ENCODE data around the gene WFIKKN2.

DNA sequence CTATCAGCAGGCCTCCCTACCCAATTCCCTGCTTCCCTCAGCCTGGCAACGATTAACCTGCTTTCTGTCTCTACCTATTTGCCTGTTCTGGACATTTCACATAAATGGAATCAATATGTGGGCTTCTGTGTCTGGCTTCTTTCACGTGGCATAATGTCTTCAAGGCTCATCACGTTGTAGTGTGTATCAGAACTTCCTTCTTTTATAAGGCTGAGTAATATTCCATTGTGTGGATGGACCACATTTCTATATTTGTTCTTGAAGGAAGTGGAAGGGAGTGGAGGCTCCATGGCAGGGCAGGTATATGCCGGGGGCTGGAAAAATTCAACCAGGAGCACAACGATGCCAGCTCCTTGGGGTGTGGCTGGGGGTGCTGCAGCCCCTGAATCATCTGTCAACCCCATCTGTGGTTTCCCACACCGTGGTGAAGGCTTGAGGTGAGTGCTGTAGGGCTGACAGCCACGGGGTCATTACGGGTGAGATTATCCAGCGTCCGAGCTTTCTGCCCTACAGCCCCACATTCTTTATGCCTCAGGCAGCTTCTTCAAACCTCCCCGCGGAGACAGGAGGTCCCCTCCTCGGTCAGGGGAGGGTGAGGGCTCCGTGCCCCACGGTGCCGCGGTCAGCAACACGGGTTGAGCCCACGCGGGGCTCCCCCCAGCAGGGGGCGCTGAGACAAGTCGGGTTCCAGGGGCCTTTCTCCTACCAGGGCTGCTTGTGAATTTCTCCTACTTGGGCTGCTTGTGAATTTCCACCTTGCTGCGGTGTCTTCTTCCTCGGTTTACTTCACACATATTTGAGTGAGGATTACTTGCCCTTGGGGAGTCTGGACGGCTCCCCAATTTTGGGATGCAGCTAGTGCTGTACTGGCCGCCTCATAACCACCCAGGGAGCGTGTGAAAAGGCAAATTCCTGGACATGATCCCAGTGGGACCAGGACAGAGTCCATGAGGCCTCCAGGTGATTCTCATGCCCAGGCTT lies 18.3 kb upstream of the WFIKKN2 start:
- TF ChIP-seq GATA3 (IDR thresholded peaks at IDR 0.05; ENCODE audit: low read depth, low read length) (no peak), GATA2 (IDR thresholded peaks at IDR 0.05; ENCODE audit: low read depth, low read length) (no peak)

All from SH-SY5Y (cell line).